ENCODE measurements around the gene MDH1B.
"Not testable (repeated sequence)": the region's sequence is repeated elsewhere in the genome, so short reads cannot be mapped to it uniquely, and the experiment has no call there.

Gene MDH1B

GRCh38 chr2:206766057-206766930, 1.2 kb upstream of the MDH1B start:
- DNase-seq: no peak

DNA sequence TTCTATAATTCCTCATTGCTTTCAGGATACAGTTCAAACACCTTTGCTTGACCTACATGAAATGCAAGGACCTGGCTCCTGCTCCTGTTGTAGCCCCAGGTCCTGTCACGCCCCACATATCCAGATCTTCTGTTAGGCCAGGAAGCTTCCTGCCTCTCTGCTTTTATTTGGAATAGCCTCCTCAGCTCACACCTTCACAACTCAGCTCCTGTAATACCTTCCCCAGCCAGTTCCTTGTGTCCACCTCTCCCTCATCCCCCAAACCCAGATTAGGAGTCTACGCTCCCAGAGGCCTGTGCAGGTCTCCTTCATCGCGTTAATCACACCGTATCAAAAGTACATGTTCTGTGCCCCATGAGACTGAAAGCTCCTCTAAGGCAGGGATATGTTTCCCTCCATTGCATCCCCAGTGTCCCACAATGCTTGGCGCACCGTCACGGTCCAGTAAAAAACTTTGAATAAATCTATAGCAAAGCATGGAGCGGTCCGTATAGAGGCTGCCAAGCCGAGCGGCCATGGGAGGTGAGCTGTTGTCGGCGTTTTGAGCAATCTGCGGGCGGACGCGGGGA, 371 bp downstream of the MDH1B start:
- no peak for DNase-seq

- no peak for DNase-seq
These were observed 8.3 kb downstream of the MDH1B start for GRCh38 chr2:206756816-206757215.

GRCh38 chr2:206740800-206741199, 24.3 kb downstream of the MDH1B start:
- DNase-seq: no peak

DNA sequence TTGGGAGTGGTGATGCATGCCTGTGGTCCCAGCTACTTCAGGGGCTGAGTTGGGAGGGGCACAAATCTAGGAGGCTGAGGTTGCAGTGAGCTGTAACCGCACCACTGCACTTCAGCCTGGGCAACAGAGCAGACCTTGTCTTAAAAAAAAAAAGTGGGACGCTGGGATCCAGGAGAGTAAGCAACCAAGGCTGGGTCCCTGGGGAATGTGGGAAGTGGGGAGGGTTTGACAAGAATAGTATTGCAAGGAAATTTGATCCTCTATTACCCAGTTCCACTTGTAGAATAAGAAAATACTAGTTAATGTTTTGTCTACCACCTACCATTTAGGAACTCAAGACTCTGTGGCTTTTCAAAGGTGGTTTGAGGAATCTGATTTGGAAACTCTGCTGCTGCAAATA, 25.9 kb downstream of the MDH1B start:
- no peak for DNase-seq

- DNase-seq: no peak
These were observed 28.2 kb downstream of the MDH1B start for GRCh38 chr2:206736935-206737334.

DNA sequence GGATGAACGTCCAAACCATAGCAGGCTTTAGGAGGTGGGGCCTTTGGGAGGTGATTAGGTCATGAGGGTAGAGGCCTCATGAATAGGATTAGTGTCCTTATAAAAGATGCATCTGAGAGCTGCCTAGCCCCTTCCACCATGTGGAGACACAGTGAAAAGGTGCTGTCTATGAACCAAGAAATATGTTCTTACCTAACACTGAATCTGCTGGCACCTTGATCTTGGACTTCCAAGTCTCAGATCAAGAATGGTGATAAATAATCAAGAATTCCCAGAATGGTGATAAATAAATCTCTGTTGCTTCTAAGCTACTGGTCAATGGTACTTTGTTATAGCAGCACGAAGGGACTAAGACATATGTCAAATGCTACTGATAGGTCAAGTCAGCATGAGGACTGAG, 31.8 kb downstream of the MDH1B start:
- DNase-seq: no peak

GRCh38 chr2:206728277-206729199, 36.6 kb downstream of the MDH1B start:
- DNase-seq: no peak

DNA sequence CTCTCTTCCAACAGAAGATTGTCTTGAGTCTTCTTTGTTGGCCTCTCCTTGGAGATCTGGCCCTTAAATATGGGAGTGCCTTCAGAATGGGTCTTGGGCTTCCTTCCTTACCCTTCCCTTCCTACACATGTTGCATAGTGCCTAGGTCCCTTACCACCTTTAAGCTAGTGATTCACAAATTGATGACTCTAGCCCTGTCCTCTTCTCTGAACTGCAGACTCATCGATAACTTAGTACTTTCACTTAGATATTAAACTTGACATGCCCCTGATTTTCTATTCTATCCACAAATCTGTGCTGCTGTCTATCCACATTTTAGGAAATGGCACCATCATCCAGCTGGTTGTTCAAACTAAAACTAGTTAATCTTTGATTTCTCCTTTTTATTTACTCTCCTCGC, 37.8 kb downstream of the MDH1B start:
- no peak for DNase-seq

DNA sequence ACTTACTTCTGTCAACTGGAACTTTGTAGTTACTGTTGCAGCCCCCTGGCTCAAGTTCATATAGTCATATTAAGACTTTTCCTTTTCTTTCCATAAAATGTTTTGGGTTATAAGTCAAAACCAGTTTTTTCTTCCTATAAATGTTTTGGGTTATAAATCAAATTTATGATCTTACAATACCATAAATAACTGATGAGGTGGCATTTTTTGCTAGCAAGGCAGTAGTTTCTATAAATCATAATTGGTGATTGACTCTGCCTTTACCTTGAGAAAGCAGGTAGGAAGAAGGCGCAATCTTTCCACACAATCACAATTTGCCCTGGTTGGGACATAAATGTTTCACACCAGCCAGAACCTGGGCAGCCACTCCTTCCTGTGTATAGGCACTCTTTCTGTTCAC, 41.8 kb downstream of the MDH1B start:
- DNase-seq: no peak

DNA sequence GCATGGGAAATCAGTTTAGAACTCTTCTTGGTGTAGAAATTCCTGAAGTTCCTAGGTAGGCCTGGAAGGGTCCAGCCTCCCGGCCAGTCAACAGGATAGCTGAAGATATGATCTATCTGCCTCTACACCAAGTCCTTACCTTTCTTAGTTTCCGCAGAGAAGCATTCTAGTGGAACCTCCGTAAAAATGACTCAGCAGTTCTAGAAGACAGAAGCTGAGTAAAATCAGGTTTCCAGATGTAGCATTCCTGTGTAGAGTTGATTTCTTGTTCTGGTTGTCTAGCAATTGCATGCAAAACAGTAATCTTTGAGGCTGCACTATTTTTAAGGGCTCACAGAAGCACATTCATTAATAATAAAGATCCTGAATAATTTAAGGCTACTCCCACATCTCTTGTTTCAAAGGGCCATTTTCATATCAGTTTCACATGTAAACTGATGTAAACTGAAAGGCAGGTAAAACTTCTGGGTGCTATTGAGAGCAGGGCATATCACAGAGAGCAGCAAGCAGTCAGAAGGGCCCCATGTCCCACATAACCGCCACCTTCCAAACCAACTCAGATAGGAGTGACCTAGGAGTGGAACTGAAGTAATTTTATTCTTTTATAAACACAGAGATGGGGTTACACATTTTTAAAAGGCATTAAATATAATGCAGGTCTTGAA, 43.7 kb downstream of the MDH1B start:
- DNase-seq: no peak

GRCh38 chr2:206718296-206718695, 46.8 kb downstream of the MDH1B start, which contains the start of gene DYTN:
Gene DYTN (minus strand): TSS chr2:206718396. CDS start chr2:206718279, 117 bp downstream.
- no peak for DNase-seq

DNA sequence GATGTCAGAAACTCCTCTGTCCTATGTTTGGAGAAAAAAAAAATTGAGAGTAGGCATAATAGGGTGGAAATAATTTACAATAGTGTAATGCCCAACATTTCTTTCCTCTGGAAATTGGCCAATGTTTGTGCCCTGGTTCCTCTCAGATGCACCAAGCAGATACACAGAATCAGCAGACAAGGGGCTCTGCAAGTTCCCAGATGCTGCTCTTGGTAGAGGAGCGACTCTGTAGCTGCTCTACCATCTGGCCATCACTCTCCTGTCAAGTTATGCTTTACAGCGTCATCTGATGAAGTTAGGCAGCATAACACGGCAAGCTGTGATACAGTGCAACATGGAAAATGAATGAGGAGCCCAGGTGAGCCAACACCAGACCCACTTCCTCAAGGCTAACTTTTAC, 48.5 kb downstream of the MDH1B start:
- DNase-seq: no peak

- not testable (repeated sequence) for DNase-seq
These were observed 49.9 kb downstream of the MDH1B start for GRCh38 chr2:206715183-206715582.

DNA sequence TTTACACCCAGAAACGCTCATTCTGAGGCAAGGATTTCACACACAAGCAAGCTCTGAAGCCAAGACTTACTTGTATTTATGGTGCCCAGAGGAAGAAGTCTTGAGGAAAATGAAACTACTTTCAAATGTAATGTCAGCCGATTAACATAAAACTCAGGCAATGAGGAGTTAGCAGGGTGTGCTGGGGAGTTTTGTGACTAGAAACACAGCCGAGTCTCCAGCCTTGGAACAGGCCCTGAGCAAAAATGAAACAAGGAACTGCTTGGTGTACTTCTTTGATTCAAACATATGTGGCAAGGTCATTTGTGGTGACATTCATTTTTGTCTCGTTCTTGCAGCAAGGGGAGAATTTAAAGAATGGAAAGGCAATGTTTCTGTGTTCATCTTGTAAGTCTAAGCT, 51.4 kb downstream of the MDH1B start:
- DNase-seq: no peak

- DNase-seq: no peak
These were observed 56.8 kb downstream of the MDH1B start for GRCh38 chr2:206708286-206708685.

DNA sequence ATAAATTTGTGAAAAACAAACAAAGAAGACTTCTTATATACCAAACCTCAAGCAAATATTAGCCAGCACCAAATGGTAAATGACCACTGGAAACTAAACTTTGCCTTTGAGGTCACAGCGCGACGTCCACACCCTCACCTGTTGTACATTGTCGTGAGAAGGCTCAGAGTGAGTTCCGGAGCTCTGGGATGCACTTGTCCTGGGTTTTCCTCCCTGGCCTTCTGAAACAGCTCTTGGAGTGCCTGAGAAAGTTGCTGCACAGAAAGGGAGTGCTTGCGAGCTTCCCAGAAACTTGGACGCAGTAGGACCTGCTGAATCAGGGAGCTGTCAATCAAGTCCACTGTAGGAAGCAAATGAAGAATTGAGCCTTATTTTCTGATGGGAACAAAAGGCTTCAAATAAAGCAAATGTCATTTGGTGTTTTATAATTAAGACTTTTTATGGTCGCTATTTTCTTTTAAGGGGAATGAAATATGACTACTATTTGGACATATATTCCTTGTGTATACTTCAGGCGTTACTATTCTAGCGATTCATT, 57.9 kb downstream of the MDH1B start:
- DNase-seq: no peak

DNA sequence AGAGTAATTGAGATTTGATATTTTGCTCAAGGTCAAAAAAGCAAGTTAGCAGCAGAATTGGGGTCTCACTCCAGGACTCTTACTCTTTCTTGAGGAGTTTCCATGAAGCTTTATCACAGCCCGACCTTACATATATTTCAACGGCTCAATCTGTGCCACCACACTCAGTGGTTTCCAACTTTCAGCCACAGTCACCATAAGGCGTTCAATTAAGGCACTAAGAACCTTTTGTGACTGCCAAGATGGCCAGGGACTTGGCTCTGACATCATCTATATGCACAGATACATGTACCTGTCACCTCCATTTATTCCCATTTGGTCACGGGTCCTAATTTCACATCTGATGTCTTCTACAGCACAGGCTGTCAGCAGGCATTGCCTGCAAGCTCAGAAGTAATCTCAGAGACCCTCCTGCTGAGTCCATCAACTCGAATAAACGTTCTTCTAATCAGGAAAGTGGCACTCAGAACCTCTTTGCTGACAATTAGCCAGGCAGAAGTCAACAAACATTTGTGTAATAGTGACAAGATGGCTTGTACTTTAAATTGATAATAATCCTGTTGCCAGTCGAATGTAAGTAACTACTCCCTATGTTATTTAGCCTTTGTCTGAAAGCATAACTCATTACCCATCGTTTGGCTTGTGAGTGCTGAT, 63.0 kb downstream of the MDH1B start:
- no peak for DNase-seq

DNA sequence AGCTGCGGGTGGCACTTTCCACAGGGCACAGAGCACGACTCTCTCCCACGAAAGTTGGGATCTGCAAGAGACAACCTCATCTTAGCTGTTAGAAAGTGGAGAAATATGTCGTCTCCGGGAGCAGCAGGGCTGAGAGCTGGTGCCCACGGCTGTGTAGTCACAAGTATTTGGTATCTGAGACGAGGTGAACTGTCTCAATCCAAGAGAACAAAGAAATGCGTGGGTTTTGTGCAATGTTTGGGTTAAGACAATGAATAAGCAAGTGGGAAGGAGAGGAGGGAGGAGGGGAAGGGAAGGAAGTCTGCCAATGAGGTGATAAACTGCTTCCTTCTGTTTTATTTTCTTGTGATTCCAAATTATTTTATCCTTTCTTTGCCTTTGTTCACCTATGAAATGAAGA, 65.0 kb downstream of the MDH1B start:
- DNase-seq: no peak

GRCh38 chr2:206698811-206699210, 66.3 kb downstream of the MDH1B start:
- DNase-seq: no peak

- no peak for DNase-seq
These were observed 68.2 kb downstream of the MDH1B start for GRCh38 chr2:206696910-206697309.

All from central memory CD4-positive, alpha-beta T cell (primary cell).